ENCODE results near the gene ELOVL6.
"Not testable (repeated sequence)": the region's sequence is repeated elsewhere in the genome, so short reads cannot be mapped to it uniquely, and the experiment has no call there.

The ELOVL6 gene

GRCh38 chr4:110157166-110157565 lies 41.2 kb downstream of the ELOVL6 start:
- not testable (repeated sequence) for DNase-seq

GRCh38 chr4:110156442-110156841 lies 42.0 kb downstream of the ELOVL6 start:
- DNase-seq = no peak

- DNase-seq = no peak
Measured at GRCh38 chr4:110155654-110156053, 42.8 kb downstream of the ELOVL6 start.

- DNase-seq = no peak
Measured at GRCh38 chr4:110154582-110154981, 43.8 kb downstream of the ELOVL6 start.

- no peak for DNase-seq
Measured at GRCh38 chr4:110152386-110152785, 46.0 kb downstream of the ELOVL6 start.

DNA sequence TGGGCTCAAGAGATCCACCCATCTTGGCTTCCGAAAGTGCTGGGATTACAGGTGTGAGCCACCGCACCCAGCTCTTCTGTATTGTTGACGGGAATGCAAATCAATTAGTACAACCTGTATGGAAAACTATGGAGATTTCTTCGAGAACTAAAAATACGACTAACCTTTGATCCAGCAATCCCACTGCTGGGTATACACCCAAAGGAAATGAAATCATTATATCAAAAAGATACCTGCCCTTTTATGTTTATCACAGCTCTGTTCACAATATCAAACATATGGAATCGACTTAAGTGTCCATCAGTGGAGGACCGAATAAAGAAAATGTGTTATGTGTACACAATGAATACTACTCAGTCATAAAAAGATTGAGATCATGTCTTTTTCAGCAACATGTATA lies 49.3 kb downstream of the ELOVL6 start:
- no peak for DNase-seq

DNA sequence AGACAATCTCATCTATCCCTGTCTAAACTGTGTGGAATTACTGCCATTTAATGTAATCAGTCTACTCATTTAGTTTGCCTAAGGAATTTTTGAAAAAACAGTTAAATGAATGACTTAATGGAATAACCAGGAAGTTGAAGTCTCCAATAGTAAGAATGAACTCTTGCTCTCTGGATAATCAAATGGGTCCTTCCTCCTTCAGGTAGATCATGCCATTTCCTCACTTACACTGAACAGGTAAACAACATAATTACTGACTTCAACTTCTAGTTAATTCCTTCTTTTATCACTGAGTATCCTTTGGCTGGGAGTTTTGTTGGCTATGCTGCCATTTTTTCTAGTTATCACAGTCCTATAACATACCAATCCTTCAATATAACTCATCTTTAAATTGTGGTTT lies 56.0 kb downstream of the ELOVL6 start:
- no peak for DNase-seq

- DNase-seq = no peak
Measured at GRCh38 chr4:110139815-110140214, 58.6 kb downstream of the ELOVL6 start.

DNA sequence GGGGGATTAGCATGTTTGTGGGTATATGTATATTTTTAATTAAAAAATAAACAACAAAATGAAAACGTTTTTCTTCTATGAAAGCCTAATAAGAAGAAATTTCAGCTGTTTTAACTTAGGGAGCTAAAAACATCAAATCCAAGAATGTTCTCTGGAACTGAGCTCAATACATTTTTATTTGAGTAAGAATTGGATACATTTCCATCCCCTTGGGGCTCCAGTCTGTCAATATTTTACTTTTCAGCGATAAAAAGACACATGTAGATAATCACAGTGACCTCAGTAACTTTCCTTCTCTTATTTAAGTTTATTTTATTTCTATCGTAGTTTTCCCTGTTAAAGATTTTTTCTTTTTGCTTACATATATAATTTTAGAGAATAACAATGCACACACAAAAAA lies 59.3 kb downstream of the ELOVL6 start:
- no peak for DNase-seq

DNA sequence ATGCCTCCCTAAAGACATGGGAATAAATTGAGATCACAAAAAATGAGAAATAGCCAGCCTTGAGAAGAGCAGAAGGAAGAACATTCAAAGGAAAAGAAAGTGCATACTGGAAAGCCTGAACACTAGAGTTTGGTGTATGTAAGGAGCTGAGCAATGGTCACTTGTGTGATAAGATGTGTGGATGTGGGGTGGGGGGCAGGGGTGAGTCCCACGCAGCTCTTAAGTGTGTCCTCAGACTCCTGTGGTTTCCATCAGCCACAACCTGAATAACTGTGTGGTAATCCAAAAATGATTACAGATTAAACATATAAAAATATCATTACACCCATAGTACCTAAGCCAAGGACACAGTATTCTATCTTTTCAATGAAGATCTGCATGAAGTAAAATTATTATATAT lies 59.9 kb downstream of the ELOVL6 start:
- no peak for DNase-seq

DNA sequence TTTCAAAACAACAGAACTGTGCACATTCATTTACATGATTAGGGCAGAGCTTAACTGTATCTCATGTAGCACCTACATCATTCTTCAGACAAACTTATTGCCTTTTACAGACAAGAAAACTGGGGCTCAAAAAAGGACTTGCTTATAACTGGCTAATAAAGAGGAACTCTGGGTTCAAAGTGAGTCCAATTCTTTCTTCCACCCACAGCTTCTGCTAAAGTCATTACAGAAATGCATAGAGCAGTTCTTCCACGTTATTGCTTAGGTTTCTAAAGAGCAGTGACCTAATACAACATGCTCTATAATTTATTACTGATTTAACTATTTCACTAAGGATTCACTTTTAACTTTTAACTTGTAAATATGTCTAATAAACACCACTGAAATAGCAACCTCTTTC lies 60.6 kb downstream of the ELOVL6 start:
- DNase-seq = no peak

DNA sequence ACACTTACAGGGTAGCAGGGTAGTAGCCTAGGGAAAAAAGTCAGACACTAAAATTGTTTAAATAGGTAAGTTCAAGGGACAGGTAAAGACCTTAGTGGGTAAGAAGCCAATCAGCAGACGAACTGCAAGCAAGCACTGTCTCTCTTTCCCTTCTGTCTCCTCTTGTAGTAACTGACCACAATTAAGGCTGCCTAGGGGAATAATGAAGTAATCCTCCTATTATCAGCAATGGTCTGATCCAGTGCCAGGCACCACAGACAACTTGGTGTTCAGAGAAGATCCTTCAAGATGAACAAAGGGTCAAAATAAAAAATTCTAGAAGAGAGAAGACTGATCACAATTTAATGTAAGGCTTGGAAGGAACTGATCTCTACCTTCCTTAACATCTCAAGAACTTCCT lies 62.9 kb downstream of the ELOVL6 start:
- DNase-seq = no peak

GRCh38 chr4:110135076-110135475 lies 63.3 kb downstream of the ELOVL6 start:
- no peak for DNase-seq

DNA sequence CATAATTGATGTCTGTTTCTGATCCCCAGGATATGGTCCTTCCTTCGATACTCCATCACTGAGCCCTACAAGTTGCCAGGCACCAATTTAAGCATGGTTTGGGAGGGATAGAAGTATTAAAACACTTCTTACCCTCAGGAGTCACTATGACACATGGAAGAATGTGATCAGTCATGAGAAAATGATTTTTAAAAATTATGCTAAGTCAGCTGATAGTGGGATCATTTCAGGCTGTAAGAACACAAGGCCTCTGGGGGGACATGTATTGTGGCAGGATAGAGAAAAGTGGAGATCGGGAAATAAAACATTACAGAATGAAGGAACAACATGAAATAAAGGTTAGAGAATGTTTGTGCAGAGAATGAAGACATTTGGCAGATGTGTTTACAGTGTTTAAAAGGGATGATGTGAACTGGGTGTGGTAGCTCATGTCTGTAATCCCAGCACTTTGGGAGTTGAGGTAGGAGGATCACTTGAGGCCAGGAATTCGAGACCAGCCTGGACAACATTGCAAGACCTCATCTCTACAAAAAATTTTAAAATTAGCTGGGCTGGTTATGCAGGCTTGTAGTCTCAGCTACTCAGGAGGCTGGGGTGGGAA lies 64.0 kb downstream of the ELOVL6 start:
- DNase-seq = no peak

DNA sequence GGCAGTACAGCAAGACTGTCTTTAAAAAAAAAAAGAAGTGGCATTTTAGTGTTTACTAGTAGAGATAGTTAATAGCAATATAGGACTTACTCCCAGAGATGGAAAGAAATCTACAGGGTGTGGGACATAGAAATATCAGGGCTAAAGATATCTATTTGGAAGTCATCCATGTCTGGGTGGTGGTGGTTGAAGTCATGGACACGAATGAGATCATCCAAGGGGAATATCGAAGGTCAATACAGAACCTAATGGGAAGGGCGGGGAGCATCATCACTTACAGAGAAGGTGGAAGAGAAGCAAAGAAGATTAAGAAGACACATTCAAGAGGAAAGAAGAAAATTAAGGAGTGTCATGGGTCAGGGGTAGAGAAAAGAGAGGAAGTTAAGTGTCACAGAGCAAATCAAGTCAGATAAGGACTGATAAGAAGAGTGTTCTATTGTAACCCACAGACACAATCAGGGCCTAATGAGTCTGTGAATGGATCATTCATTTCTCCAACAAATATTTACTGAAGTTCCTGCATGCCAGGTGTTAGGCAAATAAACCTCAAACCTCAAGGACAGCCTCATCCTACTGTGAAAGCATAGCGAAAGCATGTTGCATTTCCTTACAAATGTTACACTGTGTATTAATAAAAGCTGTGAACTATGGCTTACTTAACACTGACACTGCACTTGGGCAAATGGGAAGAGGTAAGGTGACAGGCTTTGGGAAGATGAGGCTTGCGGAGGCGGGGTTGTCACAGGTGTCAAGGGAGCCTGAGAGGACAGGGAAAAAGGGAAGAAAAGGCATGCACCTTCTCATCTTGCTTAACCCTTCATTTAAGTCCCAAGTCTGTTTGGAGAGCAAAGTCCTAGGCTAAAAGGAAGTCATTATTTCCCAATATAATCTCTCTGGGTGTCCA lies 65.3 kb downstream of the ELOVL6 start:
- no peak for DNase-seq

DNA sequence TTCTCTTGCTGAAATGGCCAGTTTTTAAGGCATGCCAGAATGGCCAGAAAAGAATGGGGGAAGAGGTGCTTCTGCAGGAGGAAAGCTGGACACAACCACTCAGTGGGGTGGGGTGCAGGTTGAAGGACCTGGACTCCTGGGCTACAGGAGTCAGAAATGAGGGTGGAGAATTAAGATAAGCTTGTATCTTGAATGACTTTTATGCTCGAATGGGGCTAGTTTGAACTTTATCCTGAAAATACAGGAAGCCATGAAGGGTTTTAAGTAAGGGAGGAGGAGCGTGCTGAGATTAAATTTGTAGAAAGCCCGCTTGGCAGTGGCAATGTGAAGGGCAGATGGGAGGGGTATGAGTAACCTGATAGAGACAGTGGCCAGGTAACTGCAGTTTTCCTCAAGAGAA lies 66.5 kb downstream of the ELOVL6 start:
- DNase-seq = no peak

DNA sequence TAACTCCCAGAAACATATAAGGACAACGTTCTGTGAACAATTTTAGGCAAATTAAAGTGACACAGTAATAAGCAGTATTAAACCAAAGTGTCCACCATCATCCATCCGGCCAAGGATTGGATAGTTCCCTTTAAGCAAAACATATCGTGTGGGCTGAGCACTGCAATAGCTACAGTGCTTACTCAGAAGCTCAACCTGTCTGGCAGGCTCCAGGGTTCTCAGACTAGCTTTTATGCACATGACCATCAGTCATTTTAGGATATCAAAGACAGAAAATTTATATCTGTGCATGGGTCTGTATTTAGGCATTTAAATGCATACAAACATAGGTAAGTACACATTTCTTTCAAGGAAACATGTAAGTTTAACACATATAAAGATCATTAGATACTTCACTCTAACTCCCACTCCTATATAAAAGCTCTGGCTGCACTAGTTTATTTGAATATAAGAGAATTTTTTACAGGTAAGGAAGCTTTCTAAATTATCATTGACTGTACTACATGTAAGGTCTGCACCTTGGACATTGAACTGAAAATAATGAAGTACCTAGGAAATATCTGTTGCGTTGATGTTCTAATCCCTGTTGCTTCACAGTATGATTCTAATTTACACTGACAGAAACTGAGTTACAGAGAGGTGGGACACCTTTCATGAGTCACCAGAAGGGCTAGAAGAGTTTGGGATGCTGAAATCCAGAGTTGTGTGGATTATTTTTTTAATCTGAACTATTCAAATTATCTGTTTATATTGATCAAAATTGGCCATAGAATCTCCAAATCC lies 67.6 kb downstream of the ELOVL6 start:
- DNase-seq = no peak

GRCh38 chr4:110129544-110129943 lies 68.9 kb downstream of the ELOVL6 start:
- no peak for DNase-seq

- no peak for DNase-seq
Measured at GRCh38 chr4:110128472-110128919, 69.9 kb downstream of the ELOVL6 start.

DNA sequence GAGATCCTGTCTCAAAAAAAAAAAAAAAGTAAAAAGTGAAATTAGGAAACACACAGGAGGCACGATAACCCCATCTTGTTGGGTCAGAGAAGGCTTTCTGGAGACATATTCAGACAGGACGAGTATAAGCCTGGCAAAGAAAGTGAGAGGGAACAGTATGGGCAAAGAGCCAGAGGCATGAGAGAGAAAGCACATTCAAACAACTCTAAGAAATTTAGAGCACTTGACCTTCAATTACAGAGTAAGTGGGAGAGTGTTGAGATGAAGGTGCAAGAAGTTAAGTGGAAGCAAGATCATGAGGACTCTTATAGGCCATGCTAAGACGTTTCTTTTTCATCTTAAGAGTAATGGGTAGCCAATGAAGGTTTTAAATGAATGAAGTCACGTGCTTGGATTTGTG lies 70.4 kb downstream of the ELOVL6 start:
- no peak for DNase-seq

GRCh38 chr4:110124711-110125110 lies 73.7 kb downstream of the ELOVL6 start:
- no peak for DNase-seq

DNA sequence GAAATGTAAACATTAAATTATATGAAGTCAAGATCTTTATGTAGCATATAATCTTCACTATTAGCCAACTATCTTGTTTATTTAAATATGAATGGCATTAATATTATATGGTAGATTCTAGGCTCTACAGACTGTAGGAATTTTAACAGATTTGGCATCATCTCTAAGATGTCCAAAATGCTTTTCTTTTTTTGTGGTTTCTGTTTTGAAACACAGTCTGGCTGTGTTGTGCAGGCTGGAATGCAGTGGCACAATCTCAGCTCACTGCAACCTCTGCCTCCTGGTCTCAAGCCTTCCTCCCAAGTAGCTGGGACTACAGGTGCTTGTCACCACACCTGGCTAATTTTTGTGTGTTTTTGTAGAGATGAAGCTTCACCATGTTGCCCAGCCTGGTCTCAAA lies 76.2 kb downstream of the ELOVL6 start:
- DNase-seq = no peak

DNA sequence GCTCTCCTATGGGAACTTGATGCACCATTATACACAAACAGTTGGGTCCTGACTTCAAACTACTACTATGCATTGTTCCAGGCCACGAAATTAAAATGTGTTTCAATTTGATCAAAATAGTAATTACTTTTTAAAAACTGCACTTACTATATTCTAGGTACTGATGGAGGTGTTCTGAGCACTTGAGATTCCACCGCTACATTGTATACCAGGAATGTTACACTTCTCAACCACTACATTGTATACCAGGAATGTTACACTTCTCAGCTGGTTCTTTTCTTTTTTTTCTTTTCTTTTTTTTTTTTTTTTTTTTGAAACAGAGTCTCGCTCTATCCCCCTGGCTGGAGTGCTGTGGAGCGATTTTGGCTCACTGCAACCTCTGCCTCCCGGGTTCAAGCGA lies 77.9 kb downstream of the ELOVL6 start:
- no peak for DNase-seq

DNA sequence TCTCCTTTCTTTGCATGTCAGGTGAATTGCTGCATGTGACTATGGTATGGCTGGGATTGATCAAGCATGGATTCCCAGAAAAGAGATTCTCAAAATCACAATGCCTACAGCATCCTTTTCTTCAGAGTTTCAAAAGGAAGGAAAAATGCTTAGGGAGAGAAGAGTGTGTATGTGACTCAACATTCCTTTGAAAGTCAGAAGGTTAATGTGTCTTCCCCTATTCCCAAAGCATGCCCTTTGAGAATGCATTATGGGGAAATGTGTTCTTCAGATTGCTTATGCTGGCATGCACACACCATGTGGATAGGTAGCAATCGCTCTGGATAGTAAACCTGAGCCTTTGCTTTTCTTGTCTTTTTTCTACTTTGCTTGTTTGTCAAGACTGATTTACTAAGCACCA lies 78.5 kb downstream of the ELOVL6 start:
- DNase-seq = no peak
